Adrenal gland (tissue), 12 donors: ENCODE measurements around the gene PPP2R2C. TPM values are rescaled to one million over a fixed set of nuclear protein-coding genes. Genes with fewer than 3 reads are reported as not detected.
A peak's percentile ranks its signal among the peaks of the same experiment; 100 is the strongest.

Source experiments
- DNase-seq, 7 donors: peaks; one replicate each; pipeline ENCODE4 v3.0.0-alpha.2; 2019 to 2020
- H3K27ac ChIP-seq, 5 donors: fragments of 200-600 bp; sonication (generic) in 4 of 5; 1 replicate in 3 of 5; 2 replicates in 2 of 5; pipeline versions ENCODE4 v1.5.1 to v1.8.0; 2016 to 2020; ENCODE audit warnings: mild to moderate bottlenecking in 1 of 5
- H3K27me3 ChIP-seq: fragments of 200-600 bp; 2 replicates; pipeline ENCODE4 v1.8.0; 2021
- H3K36me3 ChIP-seq, 2 donors: fragments of 200-600 bp; replicated peaks in 1 of 2; 1 replicate in 1 of 2; 2 replicates in 1 of 2; pipeline versions ENCODE4 v1.5.1 to v1.8.0; 2018 to 2022
- H3K4me1 ChIP-seq, 2 donors: fragments of 200-600 bp; replicated peaks in 1 of 2; 1 replicate in 1 of 2; 2 replicates in 1 of 2; pipeline versions ENCODE4 v1.5.1 to v1.8.0; 2018 to 2021
- H3K4me3 ChIP-seq, 4 donors: fragments of 200-600 bp; sonication (generic) in 3 of 4; one replicate each; pipeline ENCODE4 v1.5.1; 2016 to 2018
- H3K9me3 ChIP-seq, 3 donors: fragments of 200-600 bp; sonication (generic) in 1 of 3; replicated peaks in 1 of 3; 1 replicate in 2 of 3; 2 replicates in 1 of 3; pipeline versions ENCODE4 v1.5.1 to v1.8.0; 2016 to 2021
- CTCF ChIP-seq, 6 experiments: fragments of 450-650 bp in 4 of 6; fragments of 200-600 bp in 2 of 6; sonication (generic) in 1 of 6; IDR thresholded peaks; 1 replicate in 5 of 6; 2 replicates in 1 of 6; pipeline versions ENCODE4 v1.5.1 to v1.8.0; 2016 to 2021; ENCODE audit warnings: antibody characterized with exemption in 6 of 6, mild to moderate bottlenecking in 2 of 6, moderate library complexity in 1 of 6
- POLR2A ChIP-seq, 2 donors: fragments of 450-650 bp; IDR thresholded peaks; one replicate each; pipeline ENCODE4 v1.6.1; 2017; ENCODE audit warnings: antibody characterized with exemption in 2 of 2, mild to moderate bottlenecking in 2 of 2, moderate library complexity in 1 of 2
- WGBS, 4 donors: extraction: QIAGEN DNeasy Blood & Tissue Kit in 2 of 4; methylation state at CpG; one replicate each; pipeline versions ENCODE4 v1.1.5 to v1.1.7; 2013 to 2017; 5-methylcytosine and 5-hydroxymethylcytosine counted together
- intact Hi-C, 2 donors: fragments of 100-400 bp; cut with DNase I; formaldehyde crosslinking; loops; one replicate each; pipeline versions ENCODE4 v1.14.1 to v1.15.0; 2022 to 2023
- polyA plus RNA-seq, 3 donors: library from polyadenylated mRNA; stranded (reverse); fragments of 200-250 nt in 2 of 3; fragments of 350-450 nt in 1 of 3; fragmentation: Illumina TruSeq in 1 of 3; extraction: RNeasy Lipid Tissue Mini Kit (QIAGEN cat#74804) in 1 of 3; gene quantifications; one replicate each; pipeline ENCODE4 v1.2.3, GENCODE V29; 2013 to 2014
- total RNA-seq, 9 donors: library from RNA; depleted of rRNA in 4 of 9; stranded (reverse); fragments of >200 nt in 4 of 9; fragments of 120-200 nt in 1 of 9; fragmentation: NEBNext Ultra II Directional in 1 of 9; extraction: Animal tissue kit (Norgen Biotek cat#: 25700) in 1 of 9; gene quantifications; one replicate each; pipeline versions ENCODE4 v1.1.0 to v1.2.4, GENCODE V29; 2013 to 2023
- donor health status: healthy with polysubstance abuse.
- donor health status: Bipolar disorder and iron deficiency.
- donor health status: DM: yes; HTN: yes; CAD: no.
- donor health status: DM: no; HTN: no; CAD: no.
- donor health status: DM: no; HTN: no; CAD: no.
- donor health status: DM: yes; HTN: yes; CAD: no.

PPP2R2C gene
- total and polyA plus RNA-seq, 12 donors = 0.17 to 7.2 (median 2.0) TPM; not detected in 3

DNA sequence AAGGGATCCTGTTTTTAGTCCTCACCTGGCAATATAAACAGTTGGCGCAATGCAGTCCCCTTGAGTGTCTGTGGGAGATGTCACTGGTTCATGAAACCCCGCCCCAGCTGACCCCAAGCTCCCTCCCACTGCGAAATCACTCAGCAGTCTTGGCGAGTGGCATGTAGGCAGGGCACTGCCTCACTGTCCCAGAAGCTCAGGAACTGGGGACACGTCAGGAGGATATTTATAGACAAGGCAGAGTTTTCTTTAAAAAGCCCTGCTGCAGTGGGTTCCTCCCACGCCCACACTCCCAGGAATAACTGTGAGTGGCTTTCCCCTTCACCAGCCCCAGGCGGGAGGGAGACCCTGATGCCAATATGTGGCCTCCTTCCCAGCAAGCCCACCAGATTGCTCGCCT, 44.3 kb upstream of the PPP2R2C start:
- Histone ChIP-seq H3K36me3 (no peaks in the 10 kb centered on the region), H3K27ac (no peak overlapping the region), H3K4me3 (no peak overlapping the region), H3K27me3 (no peaks in the 10 kb centered on the region), H3K4me1 (no peaks in the 10 kb centered on the region), H3K9me3 (no peaks in the 10 kb centered on the region)
- no peak for DNase-seq
- intact Hi-C loops = no loop called here
- TF ChIP-seq CTCF (IDR thresholded peaks at IDR 0.05) (no peak), POLR2A (IDR thresholded peaks at IDR 0.05) (no peak)
- WGBS, 4 donors = 48 to 64% (median 58%) methylated on average over 5 to 8 of the region's 8 CpGs

DNA sequence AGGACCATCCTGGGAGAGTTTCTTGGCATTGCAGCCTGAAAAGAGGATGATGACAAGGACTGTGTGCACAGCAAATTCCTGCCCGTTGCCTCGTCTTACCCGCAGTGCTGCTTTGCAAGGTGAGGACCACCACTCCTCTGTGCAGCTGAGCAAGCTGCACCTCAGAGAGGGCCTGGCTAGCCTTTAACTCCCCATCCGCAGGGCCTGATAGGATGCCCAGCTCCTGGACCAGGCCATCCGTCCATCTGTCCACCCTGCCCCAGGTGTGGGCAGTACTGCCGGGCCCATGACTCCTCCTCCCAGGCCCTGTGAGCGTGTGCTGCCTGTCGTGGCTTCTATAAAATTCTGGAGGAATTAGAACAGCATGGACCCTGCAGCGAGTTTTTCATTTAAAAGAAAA, 43.9 kb upstream of the PPP2R2C start:
- Histone ChIP-seq H3K4me1 (no peaks in the 10 kb centered on the region), H3K27me3 (no peaks in the 10 kb centered on the region), H3K9me3 (no peaks in the 10 kb centered on the region), H3K27ac (no peak overlapping the region), H3K4me3 (no peak overlapping the region), H3K36me3 (no peaks in the 10 kb centered on the region)
- intact Hi-C loops = no loop called here
- TF ChIP-seq POLR2A (IDR thresholded peaks at IDR 0.05) (no peak), CTCF (IDR thresholded peaks at IDR 0.05) (no peak)
- DNase-seq = no peak
- WGBS, 4 donors = 41 to 74% (median 67%) methylated on average over 2 to 9 of the region's 9 CpGs

- Histone ChIP-seq H3K4me3 (no peak overlapping the region), H3K4me1 (no peaks in the 10 kb centered on the region), H3K36me3 (no peaks in the 10 kb centered on the region), H3K27ac (no peak overlapping the region), H3K9me3 (no peaks in the 10 kb centered on the region), H3K27me3 (no peaks in the 10 kb centered on the region)
- no peak for TF ChIP-seq CTCF (IDR thresholded peaks at IDR 0.05)
- no peak for TF ChIP-seq POLR2A (IDR thresholded peaks at IDR 0.05)
- 77 to 89% (median 81%) methylated on average over 3 of the region's 3 CpGs for WGBS, 4 donors
- no peak for DNase-seq
- intact Hi-C loops = no loop called here
These were observed 41.3 kb upstream of the PPP2R2C start for GRCh38 chr4:6513678-6514077.

GRCh38 chr4:6509587-6509986, 37.2 kb upstream of the PPP2R2C start:
- intact Hi-C loops = no loop called here
- WGBS, 4 donors = 68 to 75% (median 70%) methylated on average over 7 of the region's 7 CpGs
- Histone ChIP-seq H3K27me3 (no peaks in the 10 kb centered on the region), H3K4me1 (no peaks in the 10 kb centered on the region), H3K27ac (no peak overlapping the region), H3K9me3 (peaks cover 0 to 7% (median 0%) of the 10 kb centered on the region in 3 donors), H3K4me3 (no peak overlapping the region), H3K36me3 (no peaks in the 10 kb centered on the region)
- DNase-seq = peak in 1 of 7 donors; percentile 2
- TF ChIP-seq POLR2A (IDR thresholded peaks at IDR 0.05) (no peak), CTCF (IDR thresholded peaks at IDR 0.05) (no peak)
